Sciatic nerve (tissue), 2 donors: Measurements from ENCODE around the gene PCDHGB6. TPM values are rescaled to one million over a fixed set of nuclear protein-coding genes. Genes with fewer than 3 reads are reported as not detected.
"Not testable (repeated sequence)": the region's sequence is repeated elsewhere in the genome, so short reads cannot be mapped to it uniquely, and the experiment has no call there.

Experiments used
- ATAC-seq: fragments of 200-7000 bp; cut with Tn5 transposase; one replicate; pipeline ENCODE4 v1.9.1; 2020; ENCODE audit warnings: mild to moderate bottlenecking, moderate library complexity
- DNase-seq: peaks from one replicate; pipeline ENCODE4 v3.0.0-alpha.2; 2020; ENCODE audit warnings: low spot score
- intact Hi-C: fragments of 100-400 bp; cut with DNase I; formaldehyde crosslinking; loops from one replicate; pipeline ENCODE4 v1.14.2; 2022
- total RNA-seq: library from RNA; stranded (reverse); fragmentation: NEBNext Ultra II Directional; extraction: Animal tissue kit (Norgen Biotek cat#: 25700); gene quantifications from one replicate; pipeline ENCODE4 v1.2.1, GENCODE V29; 2021
- donor health status: DM: no; HTN: no; CAD: no.
- donor health status: DM: no; HTN: no; CAD: no.

Gene PCDHGB6
- total RNA-seq = 12.4 TPM

DNA sequence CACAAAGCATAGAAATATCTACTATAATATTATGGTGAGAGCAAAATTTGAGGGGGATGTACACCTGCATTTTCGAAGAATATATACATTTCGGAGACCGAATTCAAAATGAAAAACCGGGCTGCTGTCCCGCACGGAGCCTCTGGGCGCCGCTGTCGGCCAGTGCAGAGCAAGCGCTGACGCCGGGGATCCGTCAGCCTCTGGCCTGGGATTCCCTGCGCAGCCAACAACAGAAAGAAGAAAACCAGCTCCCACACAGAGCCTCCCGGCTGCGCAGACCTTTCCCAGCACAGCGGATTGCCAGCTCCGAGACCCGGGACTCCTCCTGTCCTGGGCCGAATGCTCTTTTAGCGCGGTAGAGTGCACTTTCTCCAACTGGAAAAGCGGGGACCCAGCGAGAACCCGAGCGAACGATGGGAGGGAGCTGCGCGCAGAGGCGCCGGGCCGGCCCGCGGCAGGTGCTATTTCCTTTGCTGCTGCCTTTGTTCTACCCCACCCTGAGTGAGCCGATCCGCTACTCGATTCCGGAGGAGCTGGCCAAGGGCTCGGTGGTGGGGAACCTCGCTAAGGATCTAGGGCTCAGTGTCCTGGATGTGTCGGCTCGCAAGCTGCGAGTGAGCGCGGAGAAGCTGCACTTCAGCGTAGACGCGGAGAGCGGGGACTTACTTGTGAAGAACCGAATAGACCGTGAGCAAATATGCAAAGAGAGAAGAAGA, at the start of gene PCDHGB6:
Gene PCDHGB6 (plus strand): TSS at position 232 of the 716 bp plus-strand sequence. CDS start 182 bp downstream, at position 414.
- peak; percentile 84 for ATAC-seq

DNA sequence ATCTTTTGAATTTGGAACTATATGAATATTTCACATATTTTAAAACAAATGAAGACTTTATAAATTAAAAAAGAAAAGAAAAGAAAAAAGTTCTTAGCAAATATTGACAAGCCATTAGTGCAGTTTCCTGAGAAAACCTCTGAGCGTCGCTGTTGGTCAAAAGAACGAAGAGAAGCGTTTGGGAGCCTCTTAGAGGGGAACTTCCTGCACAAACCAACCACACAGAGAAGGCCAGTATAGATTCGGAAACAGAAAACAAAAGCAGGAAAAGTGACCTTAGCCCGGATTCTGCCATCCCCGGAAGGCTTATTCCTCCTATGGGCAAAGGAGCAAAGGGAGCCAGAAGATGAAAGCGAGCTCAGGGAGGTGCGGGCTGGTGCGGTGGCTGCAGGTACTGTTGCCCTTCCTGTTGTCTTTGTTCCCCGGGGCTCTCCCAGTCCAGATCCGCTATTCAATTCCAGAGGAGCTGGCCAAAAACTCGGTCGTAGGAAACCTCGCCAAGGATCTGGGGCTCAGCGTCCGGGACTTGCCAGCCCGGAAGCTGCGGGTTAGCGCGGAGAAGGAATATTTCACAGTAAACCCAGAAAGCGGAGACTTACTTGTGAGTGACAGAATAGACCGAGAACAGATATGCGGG, 47.9 kb upstream of the PCDHGB6 start, which contains the start of gene PCDHGB2:
Gene PCDHGB2 (plus strand): TSS at position 205 of the 637 bp plus-strand sequence. CDS start 142 bp downstream, at position 347.
- DNase-seq (no peak), ATAC-seq (no peak)
- intact Hi-C loops = no loop called here

More for the DNA sequence above, at the start of gene PCDHGB6:
- intact Hi-C loops = not testable (repeated sequence)
- peak; percentile 66 for DNase-seq

DNA sequence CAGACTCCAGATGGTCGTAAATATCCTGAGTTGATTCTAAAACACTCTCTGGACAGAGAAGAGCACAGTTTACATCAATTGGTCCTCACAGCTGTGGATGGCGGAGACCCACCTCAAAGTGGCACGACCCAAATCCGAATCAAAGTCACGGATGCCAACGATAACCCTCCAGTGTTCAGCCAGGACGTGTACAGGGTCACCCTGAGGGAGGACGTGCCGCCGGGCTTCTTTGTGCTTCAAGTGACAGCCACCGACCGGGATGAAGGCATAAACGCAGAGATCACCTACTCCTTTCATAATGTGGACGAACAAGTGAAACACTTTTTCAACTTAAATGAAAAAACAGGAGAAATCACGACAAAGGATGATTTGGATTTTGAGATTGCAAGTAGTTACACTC, 47.1 kb upstream of the PCDHGB6 start:
- DNase-seq (no peak), ATAC-seq (no peak)
- intact Hi-C loops = no loop called here

DNA sequence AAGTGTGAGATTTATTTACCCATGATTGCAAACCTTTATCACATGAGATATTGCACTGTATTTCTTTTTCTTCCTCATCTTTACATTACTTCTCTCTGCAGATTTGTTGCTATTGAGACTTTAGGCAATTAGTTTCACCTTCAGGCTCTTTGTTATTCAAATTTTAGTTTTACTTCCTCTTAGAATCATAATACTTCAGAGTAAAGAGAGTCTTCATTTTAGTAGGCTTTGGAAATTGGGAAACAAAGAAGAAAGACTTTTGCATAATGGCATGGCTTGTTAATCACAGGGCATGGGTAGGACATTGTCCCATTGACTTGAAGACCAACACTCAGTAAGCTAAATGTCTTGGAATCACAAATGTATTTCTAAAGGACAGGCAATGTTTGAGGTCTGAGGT, 45.1 kb upstream of the PCDHGB6 start:
- ATAC-seq (no peak), DNase-seq (no peak)
- intact Hi-C loops = no loop called here

DNA sequence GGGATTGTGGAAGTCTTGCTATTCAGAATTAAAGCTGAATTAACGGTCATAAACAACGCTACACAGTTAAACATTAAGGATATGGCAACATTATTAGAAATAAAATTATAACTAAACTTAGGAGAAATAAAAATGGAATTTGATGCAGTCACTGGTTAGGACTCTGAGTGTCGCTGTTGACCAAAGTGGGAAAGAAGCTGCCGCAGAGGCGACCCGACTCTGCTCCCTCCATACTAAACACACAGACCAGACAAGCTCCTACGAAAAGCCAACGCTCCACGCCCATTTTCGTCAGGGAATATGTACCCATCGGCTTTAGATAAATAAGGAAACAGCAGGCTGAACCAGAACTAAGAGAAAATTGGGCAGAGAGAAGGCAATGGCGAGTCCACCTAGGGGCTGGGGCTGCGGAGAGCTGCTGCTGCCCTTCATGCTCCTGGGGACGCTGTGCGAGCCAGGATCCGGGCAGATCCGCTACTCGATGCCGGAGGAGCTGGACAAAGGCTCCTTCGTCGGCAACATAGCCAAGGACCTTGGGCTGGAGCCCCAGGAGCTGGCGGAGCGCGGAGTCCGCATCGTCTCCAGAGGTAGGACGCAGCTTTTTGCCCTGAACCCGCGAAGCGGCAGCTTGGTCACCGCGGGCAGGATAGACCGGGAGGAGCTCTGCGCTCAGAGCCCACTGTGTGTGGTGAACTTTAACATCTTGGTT, 43.7 kb upstream of the PCDHGB6 start, which contains the start of gene PCDHGA5:
Gene PCDHGA5 (plus strand): TSS at position 211 of the 709 bp plus-strand sequence. CDS start 169 bp downstream, at position 380.
- intact Hi-C loops = no loop called here
- DNase-seq = no peak

DNA sequence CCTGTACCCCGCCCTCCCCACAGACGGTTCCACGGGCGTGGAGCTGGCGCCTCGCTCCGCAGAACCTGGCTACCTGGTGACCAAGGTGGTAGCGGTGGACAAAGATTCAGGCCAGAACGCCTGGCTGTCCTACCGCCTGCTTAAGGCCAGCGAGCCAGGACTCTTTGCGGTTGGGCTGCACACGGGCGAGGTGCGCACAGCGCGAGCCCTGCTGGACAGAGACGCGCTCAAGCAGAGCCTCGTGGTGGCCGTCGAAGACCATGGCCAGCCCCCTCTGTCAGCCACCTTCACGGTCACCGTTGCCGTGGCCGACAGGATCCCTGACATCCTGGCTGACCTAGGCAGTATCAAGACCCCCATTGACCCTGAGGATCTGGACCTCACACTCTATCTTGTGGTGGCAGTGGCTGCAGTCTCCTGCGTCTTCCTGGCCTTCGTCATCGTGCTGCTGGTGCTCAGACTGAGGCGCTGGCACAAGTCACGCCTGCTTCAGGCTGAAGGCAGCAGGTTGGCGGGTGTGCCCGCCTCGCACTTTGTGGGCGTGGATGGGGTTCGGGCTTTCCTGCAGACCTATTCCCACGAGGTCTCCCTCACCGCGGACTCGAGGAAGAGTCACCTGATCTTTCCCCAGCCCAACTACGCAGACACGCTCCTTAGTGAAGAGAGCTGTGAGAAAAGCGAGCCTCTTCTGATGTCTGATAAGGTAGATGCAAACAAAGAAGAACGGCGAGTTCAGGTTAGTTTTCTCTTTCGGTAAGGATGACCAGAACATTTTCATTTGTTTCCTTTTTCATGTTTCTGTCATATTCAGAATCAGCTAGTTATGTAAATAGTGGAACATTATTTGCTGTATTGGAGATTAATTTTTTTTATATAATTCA, 41.6 kb upstream of the PCDHGB6 start:
- DNase-seq (no peak), ATAC-seq (no peak)

More for the DNA sequence above, 43.7 kb upstream of the PCDHGB6 start, which contains the start of gene PCDHGA5:
- ATAC-seq = no peak

DNA sequence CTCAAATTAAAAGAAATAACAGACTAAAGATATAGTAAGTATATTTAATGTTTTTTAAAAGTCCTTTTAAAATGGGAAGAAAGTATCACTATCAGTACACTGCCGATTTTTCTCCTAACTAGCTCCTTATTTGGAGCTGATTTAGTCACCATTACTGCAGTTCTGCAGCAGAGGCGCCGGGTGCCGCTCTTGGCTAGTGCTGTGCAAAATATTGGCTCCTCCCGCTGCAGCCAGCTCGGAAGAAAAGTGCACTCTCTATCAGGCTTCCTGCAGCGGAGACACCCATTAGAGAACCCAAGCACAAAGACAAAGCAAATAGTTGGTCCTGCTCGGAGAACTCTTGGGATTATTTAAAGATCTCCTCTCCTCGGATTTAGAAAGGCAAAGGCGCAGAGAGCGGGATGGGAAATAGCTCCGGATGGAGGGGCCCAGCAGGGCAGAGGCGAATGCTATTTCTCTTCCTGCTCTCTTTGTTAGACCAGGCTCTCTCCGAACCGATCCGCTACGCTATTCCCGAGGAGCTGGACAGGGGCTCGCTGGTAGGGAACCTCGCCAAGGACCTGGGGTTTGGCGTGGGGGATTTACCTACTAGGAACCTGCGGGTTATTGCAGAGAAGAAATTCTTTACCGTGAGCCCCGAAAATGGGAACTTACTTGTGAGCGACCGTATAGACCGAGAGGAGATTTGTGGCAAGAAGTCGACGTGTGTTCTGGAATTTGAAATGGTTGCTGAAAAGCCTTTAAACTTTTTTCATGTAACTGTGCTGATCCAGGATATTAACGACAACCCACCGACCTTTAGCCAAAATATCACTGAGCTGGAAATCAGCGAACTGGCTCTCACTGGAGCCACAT, 37.6 kb upstream of the PCDHGB6 start, which contains the start of gene PCDHGB3:
Gene PCDHGB3 (plus strand): TSS at position 249 of the 855 bp plus-strand sequence. CDS start 153 bp downstream, at position 402.
- intact Hi-C loops = no loop called here
- no peak for DNase-seq
- ATAC-seq = peak; percentile 61

More for the DNA sequence above, 41.6 kb upstream of the PCDHGB6 start:
- intact Hi-C loops = no loop called here

DNA sequence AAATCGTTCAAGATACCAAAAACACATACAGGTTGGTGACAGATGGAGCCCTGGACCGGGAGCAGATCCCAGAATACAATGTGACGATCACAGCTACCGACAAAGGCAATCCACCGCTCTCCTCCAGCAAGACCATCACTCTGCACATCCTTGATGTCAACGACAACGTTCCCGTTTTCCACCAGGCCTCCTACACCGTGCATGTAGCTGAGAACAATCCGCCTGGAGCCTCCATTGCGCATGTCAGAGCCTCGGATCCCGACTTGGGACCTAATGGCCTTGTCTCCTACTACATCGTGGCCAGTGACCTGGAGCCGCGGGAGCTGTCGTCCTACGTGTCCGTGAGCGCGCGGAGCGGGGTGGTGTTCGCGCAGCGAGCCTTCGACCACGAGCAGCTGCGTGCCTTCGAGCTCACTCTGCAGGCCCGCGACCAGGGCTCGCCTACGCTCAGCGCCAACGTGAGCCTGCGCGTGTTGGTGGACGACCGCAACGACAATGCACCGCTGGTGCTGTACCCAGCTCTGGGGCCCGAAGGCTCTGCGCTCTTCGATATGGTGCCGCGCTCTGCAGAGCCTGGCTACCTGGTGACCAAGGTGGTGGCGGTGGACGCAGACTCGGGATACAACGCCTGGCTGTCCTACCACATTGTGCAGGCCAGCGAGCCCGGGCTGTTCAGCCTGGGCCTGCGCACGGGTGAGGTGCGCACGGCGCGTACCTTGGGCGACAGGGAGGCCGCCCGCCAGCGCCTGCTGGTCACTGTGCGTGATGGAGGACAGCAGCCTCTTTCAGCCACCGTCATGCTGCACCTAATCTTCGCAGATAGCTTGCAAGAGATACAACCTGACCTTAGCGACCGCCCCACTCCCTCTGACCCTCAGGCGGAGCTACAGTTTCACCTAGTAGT, 36.0 kb upstream of the PCDHGB6 start:
- DNase-seq (no peak), ATAC-seq (no peak)
- intact Hi-C loops = no loop called here

DNA sequence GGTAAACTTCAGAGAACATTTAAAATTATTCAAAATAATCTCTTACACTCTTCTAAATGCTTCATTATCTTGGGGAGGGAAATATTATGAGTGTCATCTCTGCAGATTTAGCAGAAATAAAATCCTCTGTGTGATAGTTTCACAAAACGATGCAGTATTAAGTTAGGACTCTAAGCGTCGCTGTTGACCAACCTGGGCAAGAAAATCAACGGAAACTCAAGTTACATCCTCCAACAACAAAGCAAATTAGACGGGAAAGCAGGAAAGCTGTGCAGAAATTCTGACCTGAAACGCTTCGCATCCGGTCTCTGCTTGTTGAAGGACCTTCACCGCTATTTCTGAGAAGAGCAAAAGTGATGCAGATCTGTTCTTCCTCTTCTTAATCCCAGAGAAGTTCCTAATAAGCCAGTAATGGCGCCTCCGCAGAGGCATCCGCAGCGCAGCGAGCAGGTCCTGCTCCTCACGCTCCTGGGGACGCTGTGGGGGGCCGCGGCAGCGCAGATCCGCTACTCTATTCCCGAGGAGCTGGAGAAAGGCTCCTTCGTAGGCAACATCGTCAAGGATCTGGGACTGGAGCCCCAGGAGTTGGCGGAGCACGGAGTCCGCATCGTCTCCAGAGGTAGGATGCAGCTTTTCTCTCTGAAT, 34.0 kb upstream of the PCDHGB6 start, which contains the start of gene PCDHGA6:
Gene PCDHGA6 (plus strand): TSS at position 219 of the 645 bp plus-strand sequence. CDS start 193 bp downstream, at position 412.
- ATAC-seq (no peak), DNase-seq (no peak)
- intact Hi-C loops = no loop called here

DNA sequence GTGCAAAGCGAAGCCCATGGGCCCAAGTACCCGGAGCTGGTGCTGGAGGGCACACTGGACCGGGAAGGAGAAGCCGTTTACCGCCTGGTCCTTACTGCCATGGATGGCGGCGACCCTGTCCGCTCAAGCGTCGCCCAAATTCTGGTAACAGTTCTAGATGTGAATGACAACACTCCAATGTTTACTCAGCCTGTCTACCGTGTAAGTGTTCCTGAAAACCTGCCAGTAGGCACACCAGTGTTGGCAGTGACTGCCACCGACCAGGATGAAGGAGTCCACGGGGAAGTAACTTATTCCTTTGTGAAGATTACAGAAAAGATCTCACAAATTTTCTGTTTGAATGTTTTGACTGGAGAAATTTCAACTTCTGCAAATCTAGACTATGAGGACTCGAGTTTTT, 33.2 kb upstream of the PCDHGB6 start:
- DNase-seq = no peak
- intact Hi-C loops = no loop called here
- ATAC-seq = no peak

DNA sequence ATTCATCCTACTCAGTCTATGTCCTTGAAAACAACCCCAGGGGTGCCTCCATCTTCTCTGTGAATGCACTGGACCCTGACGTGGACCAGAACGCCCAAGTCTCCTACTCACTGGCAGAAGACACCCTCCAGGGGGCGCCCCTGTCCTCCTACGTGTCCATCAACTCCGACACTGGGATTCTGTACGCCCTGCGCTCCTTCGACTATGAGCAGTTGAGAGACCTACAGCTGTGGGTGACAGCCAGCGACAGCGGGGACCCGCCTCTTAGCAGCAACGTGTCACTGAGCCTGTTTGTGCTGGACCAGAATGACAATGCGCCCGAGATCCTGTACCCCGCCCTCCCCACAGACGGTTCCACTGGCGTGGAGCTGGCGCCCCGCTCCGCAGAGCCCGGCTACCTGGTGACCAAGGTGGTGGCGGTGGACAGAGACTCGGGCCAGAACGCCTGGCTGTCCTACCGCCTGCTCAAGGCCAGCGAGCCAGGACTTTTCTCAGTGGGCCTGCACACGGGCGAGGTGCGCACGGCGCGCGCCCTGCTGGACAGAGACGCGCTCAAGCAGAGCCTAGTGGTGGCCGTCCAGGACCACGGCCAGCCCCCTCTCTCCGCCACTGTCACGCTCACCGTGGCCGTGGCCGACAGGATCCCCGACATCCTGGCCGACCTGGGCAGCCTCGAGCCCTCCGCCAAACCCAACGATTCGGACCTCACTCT, 32.2 kb upstream of the PCDHGB6 start:
- ATAC-seq, intact Hi-C loops, DNase-seq: not testable (repeated sequence)

DNA sequence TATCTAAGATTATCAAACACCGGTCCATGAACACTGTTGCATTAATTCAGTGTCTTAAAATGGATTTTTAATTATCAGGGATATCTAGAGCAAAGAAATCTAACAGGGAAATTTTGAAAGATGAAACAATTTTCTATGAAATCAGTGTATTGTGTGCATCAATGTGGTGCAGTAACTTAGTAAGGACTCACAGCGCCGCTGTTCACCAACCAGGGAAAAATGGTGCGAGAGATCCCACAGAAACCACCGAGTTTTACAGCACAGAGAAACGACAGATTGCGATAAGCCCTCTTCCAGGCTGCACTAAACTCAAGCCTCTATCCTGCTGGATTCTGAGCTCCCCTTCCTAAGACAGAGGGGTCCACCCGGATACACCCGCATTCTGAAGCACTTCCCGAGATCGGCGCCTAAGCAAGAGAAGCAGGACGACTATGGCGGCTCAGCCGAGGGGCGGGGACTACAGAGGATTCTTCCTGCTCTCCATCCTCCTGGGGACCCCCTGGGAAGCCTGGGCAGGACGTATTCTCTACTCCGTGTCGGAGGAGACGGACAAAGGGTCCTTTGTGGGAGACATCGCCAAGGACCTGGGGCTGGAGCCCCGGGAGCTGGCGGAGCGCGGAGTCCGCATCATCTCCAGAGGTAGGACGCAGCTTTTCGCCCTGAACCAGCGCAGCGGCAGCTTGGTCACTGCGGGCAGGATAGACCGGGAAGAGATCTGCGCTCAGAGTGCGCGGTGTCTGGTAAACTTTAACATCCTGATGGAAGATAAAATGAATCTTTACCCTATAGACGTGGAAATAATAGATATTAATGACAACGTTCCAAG, 25.1 kb upstream of the PCDHGB6 start, which contains the start of gene PCDHGA7:
Gene PCDHGA7 (plus strand): TSS at position 274 of the 826 bp plus-strand sequence. CDS start 158 bp downstream, at position 432.
- DNase-seq (no peak), ATAC-seq (no peak)
- intact Hi-C loops = no loop called here

DNA sequence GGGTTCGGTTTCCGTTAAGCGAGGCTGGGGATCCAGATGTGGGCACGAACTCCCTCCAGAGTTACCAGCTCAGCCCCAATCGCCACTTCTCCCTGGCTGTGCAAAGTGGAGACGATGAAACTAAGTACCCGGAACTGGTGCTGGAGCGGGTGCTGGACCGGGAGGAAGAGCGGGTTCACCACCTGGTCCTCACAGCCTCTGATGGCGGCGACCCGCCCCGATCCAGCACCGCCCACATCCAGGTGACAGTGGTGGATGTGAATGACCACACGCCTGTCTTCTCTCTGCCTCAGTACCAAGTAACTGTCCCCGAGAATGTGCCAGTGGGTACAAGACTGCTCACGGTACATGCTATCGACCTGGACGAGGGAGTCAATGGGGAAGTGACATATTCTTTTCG, 24.5 kb upstream of the PCDHGB6 start:
- ATAC-seq (no peak), DNase-seq (no peak)
- intact Hi-C loops = no loop called here

DNA sequence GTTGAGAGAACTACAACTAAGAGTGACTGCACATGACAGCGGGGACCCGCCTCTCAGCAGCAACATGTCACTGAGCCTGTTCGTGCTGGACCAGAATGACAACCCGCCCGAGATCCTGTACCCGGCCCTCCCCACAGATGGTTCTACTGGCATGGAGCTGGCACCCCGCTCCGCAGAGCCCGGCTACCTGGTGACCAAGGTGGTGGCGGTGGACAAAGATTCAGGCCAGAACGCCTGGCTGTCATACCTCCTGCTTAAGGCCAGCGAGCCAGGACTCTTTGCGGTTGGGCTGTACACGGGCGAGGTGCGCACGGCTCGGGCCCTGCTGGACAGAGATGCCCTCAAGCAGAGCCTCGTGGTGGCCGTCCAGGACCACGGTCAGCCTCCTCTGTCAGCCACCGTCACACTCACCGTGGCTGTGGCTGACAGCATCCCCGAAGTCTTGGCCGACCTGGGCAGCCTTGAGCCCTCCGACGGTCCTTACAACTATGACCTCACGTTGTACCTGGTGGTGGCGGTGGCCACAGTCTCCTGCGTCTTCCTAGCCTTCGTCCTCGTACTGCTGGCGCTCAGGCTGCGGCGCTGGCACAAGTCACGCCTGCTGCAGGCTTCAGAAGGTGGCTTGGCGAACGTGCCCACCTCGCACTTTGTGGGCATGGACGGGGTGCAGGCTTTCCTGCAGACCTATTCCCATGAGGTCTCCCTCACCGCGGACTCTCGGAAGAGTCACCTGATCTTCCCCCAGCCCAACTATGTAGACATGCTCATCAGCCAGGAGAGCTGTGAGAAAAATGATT, 23.2 kb upstream of the PCDHGB6 start:
- no peak for ATAC-seq
- intact Hi-C loops = no loop called here
- no peak for DNase-seq
